ENCODE results near the gene AOPEP.
A peak's percentile ranks its signal among the peaks of the same experiment; 100 is the strongest.

The AOPEP gene

DNA sequence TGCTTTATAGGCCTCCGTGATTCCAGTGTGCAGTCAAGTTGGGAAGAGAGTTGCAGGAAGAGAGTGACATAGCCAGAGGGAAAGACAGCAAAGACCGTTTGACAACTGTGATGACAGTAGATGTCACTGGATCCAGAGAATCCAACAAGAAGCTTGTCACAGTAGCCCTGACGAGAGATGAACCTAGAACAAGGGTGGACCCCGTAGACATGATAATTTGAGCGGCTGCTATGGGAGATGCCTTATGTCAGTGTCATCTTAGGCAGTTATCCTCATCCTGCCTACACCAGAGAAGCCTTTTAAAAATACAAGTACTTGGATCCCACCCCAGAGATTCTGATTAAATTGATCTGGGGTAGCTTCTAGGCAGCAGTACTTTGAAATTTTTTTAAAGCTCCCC lies 125.4 kb downstream of the AOPEP start:
- DNase-seq: no peak

DNA sequence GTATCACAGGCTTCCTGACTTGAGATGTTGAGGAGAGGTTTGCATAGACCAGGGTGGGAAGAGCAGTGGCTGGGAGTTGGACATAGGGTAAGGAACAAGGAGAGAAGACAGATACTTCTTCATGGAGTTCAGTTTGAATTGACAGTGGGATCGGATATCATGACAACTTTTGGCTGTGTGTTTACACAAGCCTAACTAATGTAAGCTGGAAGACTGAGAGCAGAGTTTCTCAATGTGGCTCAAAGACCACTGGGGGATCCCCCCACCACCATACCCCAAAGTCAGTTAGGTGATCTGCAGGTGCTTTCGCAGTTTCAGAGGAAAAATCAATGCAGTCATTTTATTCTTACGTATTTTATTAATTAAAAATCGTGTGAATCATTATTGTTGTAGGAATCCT lies 125.9 kb downstream of the AOPEP start:
- no peak for DNase-seq

GRCh38 chr9:94853887-94854286 lies 127.4 kb downstream of the AOPEP start:
- DNase-seq: no peak

GRCh38 chr9:94855903-94856302 lies 129.4 kb downstream of the AOPEP start:
- no peak for DNase-seq

DNA sequence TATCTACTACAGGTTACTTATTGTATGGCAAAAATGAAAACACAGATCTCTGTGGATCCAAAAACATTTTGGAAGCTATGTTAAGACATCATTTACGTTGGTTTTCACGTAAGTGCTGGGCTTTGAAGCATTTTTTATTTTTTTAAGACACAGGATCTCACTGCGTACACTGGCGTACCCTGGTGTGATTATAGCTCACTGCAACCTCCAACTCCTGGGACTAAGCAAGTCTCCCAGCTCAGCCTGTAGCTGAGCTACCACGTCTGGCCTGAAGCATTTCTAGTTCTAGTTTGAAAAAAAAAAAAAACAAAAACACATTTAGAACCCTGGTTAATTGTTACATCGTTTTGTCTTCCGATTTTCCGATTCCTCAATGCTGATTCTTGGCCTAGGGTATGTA lies 131.3 kb downstream of the AOPEP start:
- no peak for DNase-seq

DNA sequence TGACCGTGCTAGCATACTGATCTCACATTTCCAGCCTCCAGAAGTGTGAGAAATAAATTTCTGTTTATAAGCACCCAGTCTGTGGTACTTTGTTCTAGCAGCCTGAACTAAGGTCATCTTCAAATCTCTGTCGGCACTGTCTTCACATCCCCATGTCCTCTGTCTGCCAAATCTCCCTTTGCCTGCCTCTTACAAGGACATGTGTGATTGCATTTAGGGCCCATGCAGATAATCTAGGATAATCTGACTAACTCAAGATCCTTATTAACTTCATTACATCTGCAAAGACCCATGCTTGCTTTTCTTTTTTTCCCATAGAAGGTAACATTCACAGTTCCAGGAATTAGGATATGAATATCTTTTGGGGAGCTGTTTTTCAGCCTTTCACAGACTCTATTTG lies 132.7 kb downstream of the AOPEP start:
- DNase-seq: no peak

DNA sequence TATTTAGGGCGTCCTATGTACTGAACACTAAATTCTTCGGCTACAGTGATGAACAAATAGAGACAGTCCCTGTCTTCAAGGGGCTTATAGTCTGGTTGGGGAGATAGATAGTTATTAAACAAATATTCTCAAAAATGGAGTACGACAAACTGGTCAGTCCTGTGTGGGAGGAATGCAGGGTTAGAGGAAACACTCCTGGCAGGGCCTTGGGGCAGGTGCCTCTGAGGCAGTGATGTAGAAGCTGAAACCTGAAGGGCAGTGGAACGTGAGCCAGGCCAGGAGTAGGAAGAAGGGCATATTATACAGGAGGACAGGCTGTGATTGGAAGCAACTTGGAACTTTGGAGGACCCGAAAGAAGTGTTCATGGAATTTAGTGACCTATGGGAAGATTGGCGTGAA lies 133.4 kb downstream of the AOPEP start:
- no peak for DNase-seq

DNA sequence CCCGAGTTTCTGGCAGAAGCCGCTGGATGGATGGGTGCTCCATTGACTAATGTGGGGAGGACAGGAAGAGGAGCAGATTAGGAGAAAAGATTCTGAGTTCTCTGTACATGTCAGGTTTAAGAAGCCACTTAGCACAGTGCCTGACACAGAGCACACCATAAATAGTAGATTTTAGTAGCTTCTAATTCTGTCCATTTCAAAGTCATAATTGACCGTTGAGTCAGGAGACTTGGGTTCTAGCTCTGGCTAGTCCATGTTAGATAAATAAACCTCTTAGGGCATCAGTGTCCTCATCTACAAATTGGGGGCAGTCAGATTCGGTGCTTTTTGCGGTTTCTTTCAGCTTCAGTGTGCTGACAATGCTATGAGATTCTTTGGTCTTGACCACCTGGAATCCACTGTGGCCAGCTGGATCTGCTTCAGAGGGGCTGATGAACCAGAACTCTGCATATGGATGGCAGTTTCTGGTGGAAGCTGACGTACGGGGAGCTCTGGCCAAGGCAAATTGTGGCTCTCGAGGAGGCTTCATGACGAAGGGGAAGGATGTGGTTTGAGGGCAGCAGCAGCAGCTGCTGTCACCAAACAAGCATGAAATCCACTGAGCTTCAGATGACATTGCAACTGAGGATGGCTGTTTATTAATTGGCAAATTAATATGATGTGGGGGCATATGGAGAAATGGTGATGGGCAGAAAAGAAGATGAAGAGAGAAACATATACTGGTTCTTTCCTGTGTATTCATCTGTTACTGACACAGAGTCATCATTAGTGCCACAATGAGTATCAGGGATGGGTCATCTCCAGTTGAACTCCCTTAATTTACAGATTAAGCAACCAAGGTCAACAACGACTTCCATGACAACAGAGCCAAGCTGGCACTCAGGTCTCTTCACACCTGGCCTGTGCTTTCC lies 134.4 kb downstream of the AOPEP start:
- DNase-seq: no peak

DNA sequence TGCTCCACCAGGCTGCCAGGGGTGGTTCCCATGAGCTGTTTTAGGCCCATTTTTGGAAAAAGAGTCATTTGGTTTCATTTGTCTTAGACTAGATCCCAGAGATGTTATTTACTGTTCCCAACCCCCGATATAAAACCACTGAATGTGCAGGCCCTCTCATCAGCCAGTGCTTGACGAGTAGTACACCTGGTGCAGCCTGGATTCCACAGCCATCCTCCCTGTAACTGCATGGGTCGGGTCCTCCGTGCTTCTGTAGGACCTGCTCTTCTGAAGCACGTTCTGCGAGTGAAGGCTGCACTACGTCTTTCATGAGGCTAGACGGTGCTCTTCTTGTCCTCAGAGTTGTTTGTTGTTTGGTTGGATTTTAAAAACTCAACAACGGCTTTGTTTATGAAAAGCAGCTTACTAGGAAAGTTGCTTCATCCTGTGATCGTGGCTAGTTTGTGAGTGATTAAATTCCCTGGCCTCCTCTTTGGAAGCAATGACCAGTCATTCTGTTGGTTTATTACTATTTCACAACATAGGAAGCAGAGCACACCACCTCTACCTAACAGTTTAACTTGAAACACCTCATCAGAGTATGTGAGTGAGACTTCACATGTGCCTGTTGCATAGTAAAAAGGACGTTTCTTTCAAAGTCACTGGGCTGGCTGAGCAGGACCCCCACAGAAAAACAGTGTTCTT lies 135.2 kb downstream of the AOPEP start:
- DNase-seq: no peak

DNA sequence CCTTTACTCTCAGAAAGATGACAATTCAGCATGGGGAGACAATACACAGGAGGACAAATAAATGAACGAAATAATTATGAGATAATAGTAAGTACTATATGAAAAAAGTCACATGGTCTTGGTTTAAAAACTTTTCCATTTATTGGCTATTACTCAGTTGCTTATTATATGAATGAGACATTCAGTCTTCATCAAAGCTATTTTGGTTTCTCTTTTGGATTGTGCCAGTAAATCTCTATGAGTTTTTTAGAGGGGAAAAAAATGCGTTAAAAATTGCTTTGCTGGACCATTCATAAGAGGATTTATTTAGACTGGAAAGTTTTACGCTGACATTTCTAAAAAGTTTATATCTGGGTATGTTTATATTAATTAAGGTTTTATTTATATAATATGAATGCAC lies 137.7 kb downstream of the AOPEP start:
- DNase-seq: no peak

DNA sequence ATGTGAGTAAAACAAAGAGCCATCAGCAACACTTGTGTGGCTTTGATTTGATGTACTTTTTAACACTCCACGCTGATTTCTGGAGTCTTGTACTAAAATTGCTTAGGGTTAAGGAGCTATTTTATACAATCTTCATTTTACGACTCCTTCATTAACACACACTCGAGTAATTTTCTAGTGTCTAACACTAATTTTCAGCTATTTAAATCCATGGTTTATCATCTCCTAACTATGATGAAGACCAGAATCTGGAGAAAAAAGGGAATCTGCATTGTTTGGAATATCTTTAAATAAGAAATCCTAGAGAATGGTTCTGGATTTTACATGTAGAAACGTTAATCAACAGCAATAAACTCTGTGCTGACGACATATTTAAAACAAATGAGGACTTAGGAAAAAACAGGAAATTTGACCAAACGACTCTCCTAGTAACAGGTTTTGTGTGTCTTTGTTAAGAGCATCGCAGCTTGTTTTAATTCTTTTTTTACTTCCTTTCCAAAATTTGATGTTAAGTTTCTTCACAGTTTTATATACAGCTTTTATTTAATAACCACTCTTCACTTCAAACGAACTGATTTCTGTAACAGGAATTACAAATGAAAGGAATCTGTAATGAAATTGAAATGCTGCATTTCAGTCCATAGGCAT lies 138.5 kb downstream of the AOPEP start:
- DNase-seq: no peak

DNA sequence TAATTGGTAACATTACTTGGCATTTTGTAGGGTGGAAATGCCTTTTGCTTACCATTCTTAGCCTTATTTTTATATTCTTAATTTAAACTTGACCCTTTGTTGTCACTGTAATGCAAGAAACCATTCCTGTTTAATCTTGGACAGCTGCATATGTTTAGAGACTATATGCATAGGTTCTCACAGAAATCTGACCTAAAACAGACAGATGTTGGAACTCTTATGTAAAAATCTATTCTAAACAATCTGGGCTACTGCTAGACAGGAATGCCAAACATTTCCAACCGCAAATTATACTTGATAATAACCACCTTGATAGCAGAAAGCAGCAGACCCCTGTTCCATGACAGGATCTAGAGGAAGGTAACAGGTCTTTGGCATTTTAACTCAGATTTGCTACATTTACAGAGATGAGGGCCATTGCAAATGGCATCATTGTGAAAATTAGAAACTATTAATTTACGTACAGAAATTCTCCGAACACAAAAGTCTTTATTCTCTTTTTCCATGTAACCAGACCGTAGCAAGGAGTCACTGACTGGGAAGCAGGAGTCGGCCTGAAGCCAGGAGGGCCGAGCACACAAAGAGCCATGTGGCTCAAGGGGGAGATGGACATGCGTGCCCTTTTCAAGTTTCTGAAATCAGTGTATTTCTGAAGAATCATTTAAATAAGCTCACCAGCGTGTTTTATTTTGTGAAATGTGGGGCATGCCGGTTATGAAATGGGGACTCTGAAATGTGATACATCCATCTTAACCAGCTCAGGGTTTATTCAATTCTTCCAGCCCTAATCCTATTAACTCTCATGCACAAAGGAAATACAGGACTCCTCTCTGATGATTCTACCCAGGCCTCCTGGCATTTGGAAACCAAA lies 139.3 kb downstream of the AOPEP start:
- DNase-seq: peak; percentile 76

DNA sequence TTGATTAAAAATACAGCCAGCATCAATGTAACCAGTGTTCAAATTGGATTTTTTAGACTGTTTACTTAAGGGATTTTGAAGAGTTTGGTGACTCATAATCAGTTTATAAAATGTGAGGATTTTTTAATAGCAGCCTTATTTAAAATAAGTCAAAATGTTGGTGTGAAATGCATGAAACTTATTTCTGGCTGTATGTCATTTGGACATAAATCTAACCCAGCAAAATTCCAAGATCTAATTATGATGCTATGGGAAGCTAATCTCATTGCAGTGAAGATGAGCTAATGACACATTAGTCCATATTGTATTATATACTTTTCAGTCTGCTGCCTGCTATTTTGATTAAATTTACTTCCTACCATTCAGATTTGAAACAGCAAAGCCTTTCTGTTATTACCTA lies 140.3 kb downstream of the AOPEP start:
- DNase-seq: no peak

DNA sequence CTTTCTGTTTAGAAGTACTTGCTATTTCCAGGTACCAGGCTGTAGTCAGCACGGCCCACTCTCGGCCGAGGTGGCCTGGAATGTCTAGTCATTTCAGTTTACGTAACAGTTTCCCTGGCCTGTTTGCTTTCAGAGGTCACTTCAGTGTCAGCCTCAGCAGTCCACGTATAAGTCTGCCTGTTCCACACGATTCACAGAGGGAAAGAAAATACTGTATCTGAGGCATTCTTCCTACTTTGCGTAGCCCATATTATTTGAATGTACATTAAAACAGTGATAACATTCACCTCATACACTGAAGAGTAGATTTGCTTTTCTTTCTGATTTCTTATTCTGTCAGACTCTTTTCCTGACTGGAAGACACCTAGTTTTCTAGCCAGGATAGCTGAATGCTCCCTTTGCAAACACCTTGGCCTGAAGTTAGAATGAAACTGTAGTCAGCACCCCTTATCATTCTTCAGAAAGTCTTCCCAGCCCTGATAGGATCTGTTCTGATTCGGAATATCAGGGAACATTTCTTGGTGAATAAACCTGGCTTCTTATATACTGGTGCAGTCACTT lies 140.9 kb downstream of the AOPEP start:
- DNase-seq: no peak

- no peak for DNase-seq
Observed at GRCh38 chr9:94867842-94868312, 141.4 kb downstream of the AOPEP start.

DNA sequence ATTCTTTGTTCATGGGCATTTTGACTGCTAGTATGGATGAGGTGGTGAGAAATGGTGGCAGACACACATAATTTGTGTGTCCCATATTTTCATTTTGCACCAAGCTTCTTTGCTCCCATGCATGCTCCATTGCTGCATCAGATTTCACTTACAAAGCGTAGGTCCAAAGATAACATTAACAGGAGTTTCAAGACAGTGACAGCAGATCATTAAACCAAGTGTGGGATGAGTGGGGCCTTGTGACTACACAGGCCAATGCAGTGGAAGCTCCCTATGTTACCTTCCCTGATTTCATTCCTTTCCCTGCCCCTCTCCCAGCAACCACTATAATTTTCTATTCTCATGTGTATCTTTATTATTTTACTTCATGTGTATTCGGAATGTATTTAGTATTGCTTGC lies 142.0 kb downstream of the AOPEP start:
- no peak for DNase-seq

GRCh38 chr9:94869415-94869843 lies 142.9 kb downstream of the AOPEP start:
- DNase-seq: no peak

DNA sequence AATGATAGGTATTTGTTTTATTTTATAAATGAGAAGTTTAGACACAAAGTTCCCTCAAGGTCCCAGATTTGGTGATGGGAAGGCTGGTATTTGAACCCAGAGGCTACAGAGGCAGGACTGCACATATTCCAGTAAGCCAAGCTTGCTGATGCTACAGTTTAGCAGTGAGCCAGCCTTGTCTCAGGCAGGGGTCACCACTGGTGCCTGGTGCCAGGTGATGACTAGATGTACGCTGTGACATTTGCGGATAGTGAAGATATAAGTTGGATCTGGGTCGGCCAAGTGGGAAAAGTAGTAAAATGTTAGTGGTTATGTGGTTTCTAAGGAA lies 143.9 kb downstream of the AOPEP start:
- no peak for DNase-seq

- no peak for DNase-seq
Observed at GRCh38 chr9:94870793-94871558, 144.5 kb downstream of the AOPEP start.

DNA sequence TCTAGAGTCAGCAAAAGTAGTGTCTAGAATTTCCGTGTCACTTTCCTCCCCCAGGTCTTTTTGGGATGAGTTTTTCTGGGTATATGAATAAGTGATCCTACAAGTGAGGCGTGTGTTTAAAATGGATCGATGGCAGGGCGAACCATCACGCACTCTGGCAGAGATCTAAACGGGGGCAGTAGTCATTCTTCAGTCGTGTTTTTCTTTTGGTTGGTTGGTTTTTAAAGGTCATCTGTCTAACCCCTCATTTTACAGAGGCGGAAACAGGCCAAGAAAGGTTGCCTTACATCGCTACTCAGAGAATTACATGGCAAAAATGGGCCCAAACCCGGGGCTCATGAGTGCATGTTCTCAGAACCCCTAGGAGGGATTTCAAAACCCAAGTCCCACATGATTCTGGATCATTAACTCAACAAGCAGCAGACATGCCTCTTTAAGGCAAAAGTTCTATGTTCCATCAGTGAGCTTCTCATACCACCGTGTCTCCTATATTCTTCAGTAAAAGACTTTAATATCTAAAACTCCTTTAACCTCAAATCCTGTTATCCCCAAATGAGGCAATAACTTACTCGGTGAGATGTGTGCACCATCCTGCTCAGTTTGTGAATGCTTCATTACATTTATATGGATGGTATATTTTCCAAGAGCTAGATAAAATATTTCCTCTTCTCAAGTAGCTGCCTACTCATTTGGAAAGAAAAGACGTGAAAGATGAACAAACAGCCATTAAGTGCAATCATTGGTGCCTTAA lies 145.8 kb downstream of the AOPEP start:
- no peak for DNase-seq
